NCI-H345 (cell line): ENCODE data around the gene ADK.
"Not testable (repeated sequence)": the region's sequence is repeated elsewhere in the genome, so short reads cannot be mapped to it uniquely, and the experiment has no call there.

Experiments used
- DNase-seq: peaks from one replicate; lab custom pipeline; 2025; lab: John Stamatoyannopoulos, UW

ADK gene

GRCh38 chr10:74488907-74489306 is 337.9 kb downstream of the ADK start:
- no peak for DNase-seq

GRCh38 chr10:74490551-74490950 is 339.5 kb downstream of the ADK start:
- DNase-seq, result no peak

- DNase-seq, result no peak
Observed at GRCh38 chr10:74491014-74491413, 340.0 kb downstream of the ADK start.

- DNase-seq, result not testable (repeated sequence)
Observed at GRCh38 chr10:74496276-74496675, 345.3 kb downstream of the ADK start.

- DNase-seq, result not testable (repeated sequence)
Observed at GRCh38 chr10:74498664-74499063, 347.6 kb downstream of the ADK start.

- no peak for DNase-seq
Observed at GRCh38 chr10:74500026-74500704, 349.1 kb downstream of the ADK start.

GRCh38 chr10:74500816-74501215 is 349.8 kb downstream of the ADK start:
- no peak for DNase-seq

- no peak for DNase-seq
Observed at GRCh38 chr10:74502963-74503608, 352.1 kb downstream of the ADK start.

- no peak for DNase-seq
Observed at GRCh38 chr10:74507951-74508350, 356.9 kb downstream of the ADK start.

GRCh38 chr10:74510594-74510993 is 359.6 kb downstream of the ADK start:
- DNase-seq, result no peak

GRCh38 chr10:74511051-74511450 is 360.0 kb downstream of the ADK start:
- no peak for DNase-seq

- DNase-seq, result no peak
Observed at GRCh38 chr10:74514322-74514721, 363.3 kb downstream of the ADK start.

GRCh38 chr10:74518061-74518460 is 367.0 kb downstream of the ADK start:
- DNase-seq, result no peak

GRCh38 chr10:74521526-74521925 is 370.5 kb downstream of the ADK start:
- DNase-seq, result no peak

- DNase-seq, result no peak
Observed at GRCh38 chr10:74523199-74523598, 372.2 kb downstream of the ADK start.

GRCh38 chr10:74525885-74526284 is 374.9 kb downstream of the ADK start:
- no peak for DNase-seq

- not testable (repeated sequence) for DNase-seq
Observed at GRCh38 chr10:74527611-74528010, 376.6 kb downstream of the ADK start.

GRCh38 chr10:74529205-74529604 is 378.2 kb downstream of the ADK start:
- no peak for DNase-seq

GRCh38 chr10:74530981-74531380 is 380.0 kb downstream of the ADK start:
- DNase-seq, result no peak

GRCh38 chr10:74539317-74539716 is 388.3 kb downstream of the ADK start:
- no peak for DNase-seq

GRCh38 chr10:74541375-74541774 is 390.4 kb downstream of the ADK start:
- DNase-seq, result no peak

GRCh38 chr10:74542077-74542476 is 391.1 kb downstream of the ADK start:
- DNase-seq, result no peak

- DNase-seq, result no peak
Observed at GRCh38 chr10:74543276-74543675, 392.3 kb downstream of the ADK start.

GRCh38 chr10:74544106-74544505 is 393.1 kb downstream of the ADK start:
- no peak for DNase-seq
